GM13977 (cell line): ENCODE data around the gene PCSK2.

Experiments
- DNase-seq: peaks from one replicate; pipeline ENCODE4 v3.0.0; 2012; ENCODE audit warnings: low spot score
- CTCF ChIP-seq: IDR thresholded peaks from 2 replicates; pipeline ENCODE4 v1.5.1; 2012; ENCODE audit warnings: mild to moderate bottlenecking, control low read depth; ENCODE audit not compliant: insufficient read depth; ENCODE audit errors: extremely low read depth, missing control alignments
- in situ Hi-C: fragments of 300-500 bp; cut with MboI; formaldehyde crosslinking; loops from one replicate; pipeline ENCODE4 v1.12.0; 2022; ENCODE audit warnings: low sequenced_read_pairs, low pct_unique_long_range_greater_than_20kb, mixed read lengths, inconsistent platforms; ENCODE audit not compliant: unreplicated experiment

PCSK2 gene

GRCh38 chr20:17304774-17305173 is 77.9 kb downstream of the PCSK2 start:
- no peak for DNase-seq
- in situ Hi-C loops, result no loop called here
- no peak for TF ChIP-seq CTCF

- TF ChIP-seq CTCF, result no peak
- in situ Hi-C loops, result no loop called here
- DNase-seq, result no peak
These were observed 79.6 kb downstream of the PCSK2 start for GRCh38 chr20:17306427-17306826.

GRCh38 chr20:17314264-17314663 is 87.4 kb downstream of the PCSK2 start:
- no peak for TF ChIP-seq CTCF
- no peak for DNase-seq
- in situ Hi-C loops, result no loop called here

- no peak for TF ChIP-seq CTCF
- in situ Hi-C loops, result no loop called here
- DNase-seq, result no peak
These were observed 88.8 kb downstream of the PCSK2 start for GRCh38 chr20:17315407-17316231.

- no peak for TF ChIP-seq CTCF
- in situ Hi-C loops, result no loop called here
- DNase-seq, result no peak
These were observed 89.6 kb downstream of the PCSK2 start for GRCh38 chr20:17316316-17317038.

GRCh38 chr20:17317341-17317740 is 90.5 kb downstream of the PCSK2 start:
- in situ Hi-C loops, result no loop called here
- no peak for DNase-seq
- no peak for TF ChIP-seq CTCF
